Measurements from ENCODE around the gene HAP1.

Gene HAP1

DNA sequence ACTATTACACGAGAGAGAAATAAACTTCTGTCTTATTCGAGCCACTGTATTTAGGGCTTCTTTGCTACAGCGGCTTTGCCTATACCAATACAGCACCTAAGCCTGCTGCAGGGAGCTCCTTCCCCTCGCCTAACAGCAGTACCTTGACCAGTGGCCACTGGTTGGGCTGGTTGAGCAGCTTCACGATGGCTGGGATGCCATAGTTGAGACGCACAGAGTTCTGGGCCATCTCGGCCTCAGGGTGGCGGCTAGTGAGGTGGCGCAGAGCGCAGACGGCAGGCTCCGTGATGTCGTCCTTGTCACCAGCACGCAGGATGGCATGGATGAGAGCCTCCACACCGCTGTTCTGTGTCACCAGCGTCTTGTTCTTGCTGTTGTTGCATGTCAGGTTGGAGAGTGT, 28.4 kb upstream of the HAP1 start:
- DNase-seq (ENCODE audit: low spot score), result no peak

GRCh38 chr17:41762391-41762790, 27.9 kb upstream of the HAP1 start:
- DNase-seq (ENCODE audit: low spot score), result no peak

- DNase-seq (ENCODE audit: low spot score), result no peak
These were observed 26.4 kb upstream of the HAP1 start for GRCh38 chr17:41760878-41761277.

DNA sequence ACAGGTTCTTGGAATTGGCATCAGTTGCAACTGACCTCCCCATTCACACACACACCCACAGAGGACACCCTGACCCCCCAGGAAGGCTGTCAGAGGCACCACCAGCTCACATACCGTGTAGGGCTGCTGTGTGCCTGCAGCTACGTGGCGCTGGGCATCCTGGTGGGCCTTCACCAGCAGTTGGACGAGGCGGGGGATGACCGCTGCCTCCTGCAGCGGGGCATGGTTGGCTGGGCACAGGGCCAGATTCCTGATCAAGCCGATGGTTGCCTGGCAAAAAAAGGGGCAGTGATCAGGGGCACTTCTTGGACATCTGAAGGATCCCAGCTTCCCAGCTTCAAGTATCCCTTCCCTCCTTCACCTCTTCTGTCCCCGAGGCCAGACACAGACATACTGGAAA, 24.2 kb upstream of the HAP1 start:
- no peak for DNase-seq (ENCODE audit: low spot score)

- DNase-seq (ENCODE audit: low spot score), result no peak
These were observed 19.6 kb upstream of the HAP1 start for GRCh38 chr17:41754066-41754465.

GRCh38 chr17:41751288-41751687, 16.8 kb upstream of the HAP1 start:
- DNase-seq (ENCODE audit: low spot score), result no peak

GRCh38 chr17:41750862-41751261, 16.4 kb upstream of the HAP1 start:
- no peak for DNase-seq (ENCODE audit: low spot score)

DNA sequence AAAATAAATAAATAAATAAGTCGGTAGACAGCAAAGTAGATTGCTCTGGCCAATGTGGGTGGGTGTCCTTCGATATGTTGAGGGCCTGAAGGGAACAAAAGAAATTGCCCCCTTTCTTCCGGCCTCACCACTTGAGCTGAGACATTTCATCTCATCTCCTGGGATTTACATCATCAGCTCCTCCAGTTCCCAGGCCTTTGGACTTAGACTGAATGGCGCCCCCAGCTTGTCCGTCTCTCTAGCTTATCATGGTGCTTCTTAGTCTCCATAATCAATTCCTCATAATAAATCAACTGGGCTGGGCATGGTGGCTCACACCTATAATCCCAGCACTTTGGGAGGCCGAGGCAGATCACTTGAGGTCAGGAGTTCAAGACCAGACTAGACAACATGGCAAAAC, 13.8 kb upstream of the HAP1 start:
- no peak for DNase-seq (ENCODE audit: low spot score)

DNA sequence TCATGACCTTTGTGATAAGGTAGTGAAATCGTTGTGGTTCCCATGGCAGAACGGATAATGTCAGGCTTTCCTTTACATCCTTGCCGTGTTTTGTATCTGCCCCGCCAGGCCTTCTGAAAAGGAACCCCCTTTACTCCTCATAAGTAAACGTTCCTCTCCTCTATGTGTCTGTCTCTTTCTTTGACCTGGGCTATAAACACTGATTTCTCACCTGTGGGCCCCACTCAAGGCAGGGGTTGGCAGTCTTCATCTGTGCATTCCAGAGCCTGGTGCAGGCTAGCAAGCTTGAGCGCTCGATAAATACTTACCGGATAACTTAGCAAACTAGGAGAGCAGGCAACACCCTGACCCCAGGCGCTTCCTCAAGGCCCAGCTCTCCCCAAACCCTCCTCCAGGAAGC, 7.3 kb upstream of the HAP1 start:
- DNase-seq (ENCODE audit: low spot score), result no peak

DNA sequence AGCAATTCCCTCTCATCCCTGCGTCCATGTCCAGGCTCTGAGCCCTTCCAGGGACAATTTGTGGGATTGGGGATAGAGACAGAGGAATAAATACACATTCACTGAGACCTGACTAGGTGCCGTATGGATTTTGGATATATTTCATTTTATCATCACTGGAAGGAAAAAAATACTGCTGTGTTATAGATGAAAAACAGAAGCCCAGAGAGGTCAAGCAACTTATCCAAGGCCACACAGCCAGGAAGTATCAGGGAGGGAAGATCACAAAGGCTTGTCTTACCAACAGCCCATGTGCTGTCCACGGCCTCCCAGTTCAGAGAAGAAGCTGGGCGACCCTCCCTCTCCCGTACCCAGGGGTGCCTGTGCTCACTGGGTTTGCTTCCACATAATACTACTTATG, 6.1 kb upstream of the HAP1 start:
- DNase-seq (ENCODE audit: low spot score), result no peak

- peak; percentile 42 for DNase-seq (ENCODE audit: low spot score)
These were observed 5.4 kb upstream of the HAP1 start for GRCh38 chr17:41739661-41740352.

DNA sequence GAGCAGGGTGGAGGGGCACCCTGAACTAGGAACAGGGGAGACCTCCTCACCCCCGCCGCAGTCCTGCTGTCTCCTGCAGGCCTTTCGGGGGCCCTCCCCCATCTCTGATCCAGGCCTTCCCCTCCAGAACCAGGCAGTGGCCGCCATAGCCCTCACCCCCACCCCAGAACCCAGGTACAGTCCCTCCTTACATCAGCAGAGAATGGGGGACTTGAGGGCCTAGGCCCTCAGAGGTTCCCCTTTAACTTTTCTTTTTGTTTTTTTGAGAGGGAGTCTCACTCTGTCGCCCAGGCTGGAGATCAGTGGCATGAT, 4.3 kb upstream of the HAP1 start:
- no peak for DNase-seq (ENCODE audit: low spot score)

GRCh38 chr17:41738077-41738800, 3.8 kb upstream of the HAP1 start:
- peak; percentile 86 for DNase-seq (ENCODE audit: low spot score)

- no peak for DNase-seq (ENCODE audit: low spot score)
These were observed 3.2 kb upstream of the HAP1 start for GRCh38 chr17:41737680-41738023.

DNA sequence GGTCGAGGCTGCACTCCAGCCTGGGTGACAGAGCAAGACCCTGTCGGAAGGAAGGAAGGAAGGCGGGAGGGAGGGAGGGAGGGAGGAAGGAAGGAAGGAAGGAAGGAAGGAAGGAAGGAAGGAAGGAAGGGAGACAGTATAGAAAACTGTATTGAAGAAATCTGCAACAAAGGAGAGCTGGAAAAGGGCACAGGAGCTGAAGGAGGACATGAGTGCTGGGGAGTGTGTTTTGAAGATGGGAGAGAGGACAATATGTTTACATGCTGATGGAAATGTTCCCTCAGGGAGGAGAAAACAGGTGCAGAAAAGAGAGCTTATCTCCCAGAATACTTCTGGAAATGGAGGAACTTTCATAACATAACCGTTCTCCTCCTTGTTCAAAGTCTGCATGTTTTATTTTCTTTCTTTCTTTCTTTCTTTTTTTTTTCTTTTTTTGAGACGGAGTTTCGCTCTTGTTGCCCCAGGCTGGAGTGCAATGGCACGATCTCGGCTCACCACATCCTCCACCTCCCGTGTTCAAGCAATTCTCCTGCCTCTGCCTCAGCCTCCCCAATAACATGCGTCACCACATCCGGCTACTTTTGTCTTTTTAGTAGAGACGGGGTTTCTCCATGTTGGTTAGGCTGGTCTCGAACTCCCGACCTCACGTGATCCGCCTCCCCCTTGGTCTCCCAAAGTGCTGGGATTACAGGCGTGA, 2.7 kb upstream of the HAP1 start:
- no peak for DNase-seq (ENCODE audit: low spot score)

DNA sequence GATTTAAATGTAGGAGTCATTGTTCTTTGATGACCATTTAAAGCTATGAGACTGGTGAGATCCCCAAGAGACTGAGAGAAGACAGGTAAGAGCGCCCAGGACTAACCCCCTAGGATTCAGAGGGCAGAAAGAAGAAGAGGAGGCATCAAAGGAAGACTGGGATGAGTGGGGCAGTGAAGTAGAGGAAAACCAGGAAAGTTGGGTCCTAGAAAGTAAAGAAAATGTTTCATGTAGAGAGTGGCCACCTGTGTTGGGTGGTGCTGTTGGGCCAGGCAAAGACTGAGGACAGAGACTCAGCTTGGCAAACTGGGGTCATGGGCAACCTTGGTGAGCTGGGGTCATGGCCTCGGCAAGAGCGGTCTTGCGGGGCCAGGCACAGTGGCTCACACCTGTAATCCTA, 1.3 kb upstream of the HAP1 start:
- no peak for DNase-seq (ENCODE audit: low spot score)

- no peak for DNase-seq (ENCODE audit: low spot score)
These were observed 488 bp upstream of the HAP1 start for GRCh38 chr17:41734949-41735313.

DNA sequence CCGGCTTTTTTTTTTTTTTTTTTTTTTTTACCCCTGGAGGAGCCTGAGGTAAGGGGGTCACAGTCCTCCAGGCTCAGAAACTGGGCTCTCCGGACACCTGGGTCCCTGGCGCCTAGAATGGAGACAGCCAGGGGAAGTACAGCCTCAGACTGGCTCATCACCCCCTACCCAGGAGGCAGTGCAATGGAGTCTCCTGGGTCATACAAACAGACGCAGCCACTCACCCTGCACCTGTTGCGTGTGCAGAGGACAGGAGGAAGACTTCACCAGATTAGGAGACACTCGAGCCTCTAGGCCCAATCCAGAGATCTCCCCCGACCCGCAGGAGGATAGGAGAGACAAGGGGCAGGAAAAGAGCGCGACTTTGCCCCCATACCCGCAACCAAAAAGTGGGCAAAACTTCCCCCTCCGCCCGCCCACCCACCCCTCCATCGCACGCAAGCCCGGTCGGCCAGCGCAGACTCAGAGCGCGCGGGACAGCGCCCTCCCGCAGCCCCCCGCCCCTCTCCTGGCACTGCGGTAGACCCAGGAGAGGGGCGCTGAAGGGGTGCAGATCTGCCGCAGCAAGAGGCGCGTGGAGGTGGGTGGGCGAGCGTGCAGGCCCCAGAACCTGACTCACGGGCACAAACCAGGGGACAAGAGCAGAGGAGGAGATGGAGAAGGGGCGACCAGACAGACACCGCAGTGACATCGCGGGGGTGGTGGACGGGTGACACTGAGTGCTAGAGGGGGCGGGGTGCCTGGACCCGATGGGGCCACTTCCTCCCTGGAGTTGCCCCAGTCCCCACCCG, 900 bp downstream of the HAP1 start:
- DNase-seq (ENCODE audit: low spot score), result no peak

GRCh38 chr17:41731836-41732235, 2.6 kb downstream of the HAP1 start:
- no peak for DNase-seq (ENCODE audit: low spot score)

DNA sequence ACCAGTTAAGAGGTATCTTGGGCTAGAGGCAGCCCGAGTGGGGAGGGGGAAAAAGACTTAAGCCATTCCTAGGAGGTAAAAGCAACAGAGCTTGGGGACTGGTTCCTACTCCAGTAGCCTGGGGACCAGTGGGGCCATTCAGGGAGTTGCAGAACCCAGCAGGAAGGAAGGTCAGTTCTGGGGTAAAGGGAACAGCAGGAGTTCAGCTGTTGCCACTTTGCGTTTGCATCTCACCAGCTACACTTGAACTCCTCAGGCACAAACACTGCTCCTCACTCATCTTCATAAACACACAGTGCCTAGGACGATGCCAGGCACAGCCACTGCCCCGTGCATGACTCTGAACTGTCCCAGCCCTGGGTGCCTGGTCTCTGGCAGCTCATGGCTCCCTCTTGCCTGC, 4.0 kb downstream of the HAP1 start:
- no peak for DNase-seq (ENCODE audit: low spot score)

GRCh38 chr17:41728056-41728455, 6.4 kb downstream of the HAP1 start:
- no peak for DNase-seq (ENCODE audit: low spot score)

GRCh38 chr17:41725134-41725533, 9.3 kb downstream of the HAP1 start:
- DNase-seq (ENCODE audit: low spot score), result no peak

DNA sequence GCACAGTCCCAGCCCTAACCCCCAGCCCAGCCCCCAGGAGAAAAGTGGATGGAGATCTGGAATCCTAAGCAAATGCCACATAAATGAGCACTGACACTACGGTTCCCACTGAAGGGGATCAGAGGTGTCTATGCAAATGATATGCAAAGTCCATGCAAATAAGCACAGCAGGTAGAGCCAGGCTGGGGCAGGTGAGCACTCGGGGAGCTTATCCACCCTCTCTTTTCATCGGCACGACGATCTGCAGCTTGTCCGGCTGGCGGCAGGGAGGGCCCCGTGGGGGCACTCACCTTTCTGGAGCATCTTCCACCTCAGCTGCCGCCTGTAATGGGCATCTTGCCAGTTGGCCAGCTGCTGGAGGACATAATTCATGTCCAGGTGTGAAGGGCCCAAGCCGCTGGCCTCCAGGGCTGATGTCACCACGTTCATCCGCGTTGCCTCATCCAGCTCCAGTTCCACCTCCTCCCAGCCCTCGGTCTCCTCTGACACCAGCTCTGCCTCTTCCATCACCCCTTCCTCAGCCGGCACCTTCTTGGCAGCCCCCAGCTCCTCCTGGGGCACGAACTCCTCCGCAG, 9.9 kb downstream of the HAP1 start:
- DNase-seq (ENCODE audit: low spot score), result no peak

Data from LoVo (cell line).